ENCODE results near the gene PHF23. TPM values are rescaled to one million over a fixed set of nuclear protein-coding genes. Genes with fewer than 3 reads are reported as not detected.

The PHF23 gene
- total and polyA plus RNA-seq, 9 of the 15 experiments (the other 6 are each of a cell fraction or from before 2014, with no cell fraction given) = 7.4 to 87.5 (median 33.7) TPM

DNA sequence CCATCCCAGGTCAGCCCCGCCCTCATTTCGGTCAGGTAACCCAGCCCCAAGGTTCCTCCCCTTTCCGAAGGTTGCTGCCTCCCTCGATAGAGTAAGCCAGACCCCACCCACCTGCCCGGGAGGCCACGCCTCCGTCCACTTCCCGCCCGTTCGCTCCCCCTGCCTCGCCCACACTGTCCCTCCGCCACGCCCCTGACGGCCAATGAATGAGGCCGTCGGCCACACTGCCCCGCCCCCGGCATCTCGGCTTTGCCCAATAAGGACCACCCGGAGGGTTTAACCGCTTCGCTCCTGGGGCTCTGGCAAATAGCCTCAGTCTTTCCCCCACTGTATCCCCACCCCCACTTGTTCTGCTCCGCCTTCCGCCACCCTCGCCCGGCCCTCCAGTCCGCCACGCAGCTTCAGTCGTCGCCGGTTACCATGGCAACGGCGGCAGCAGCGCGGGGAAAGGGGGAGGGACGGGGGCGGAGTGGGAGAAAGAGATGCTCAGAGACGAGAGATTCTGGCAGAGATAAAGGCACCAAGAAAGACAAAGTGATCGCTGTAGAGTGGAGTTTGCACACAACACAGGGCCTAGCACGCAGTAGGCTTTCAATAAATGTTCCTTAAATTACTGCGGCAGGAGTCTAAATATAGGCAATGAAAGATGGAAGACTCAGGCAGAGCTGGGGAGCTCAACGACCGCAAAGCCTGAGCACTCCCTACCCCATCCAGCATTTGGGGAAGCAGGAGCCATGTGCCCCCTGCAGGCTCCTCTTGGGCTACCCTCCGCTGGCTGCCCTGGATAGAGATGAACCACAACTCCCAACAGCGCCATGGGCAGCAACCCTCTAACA, 24.7 kb downstream of the PHF23 start (continued):
- TF ChIP-seq TRIM28 (IDR thresholded peaks at IDR 0.05) (no peak), ZFP36 (IDR thresholded peaks at IDR 0.05; ENCODE audit: low read depth, low read length, partially characterized antibody) (no peak), CBX1 (IDR thresholded peaks at IDR 0.05; ENCODE audit: low read depth) (no peak), SPI1 (IDR thresholded peaks at IDR 0.05; ENCODE audit: borderline replicate concordance, low read depth, low read length) (0 out of 2 replicates have a peak, but pooled peaks have one; percentile 18), SAFB (IDR thresholded peaks at IDR 0.05; ENCODE audit: borderline replicate concordance, low read depth, low read length) (no peak), ZNF584 (CRISPR knock-in tag; IDR thresholded peaks at IDR 0.05; ENCODE audit: low read depth) (no peak), NFXL1 (CRISPR knock-in tag; IDR thresholded peaks at IDR 0.05) (no peak), ZBTB7A (IDR thresholded peaks at IDR 0.05; ENCODE audit: borderline replicate concordance, control insufficient read depth, low read depth, low read length) (peak; percentile 35; the same call in 1 of the 2 replicates), SP2 (IDR thresholded peaks at IDR 0.05; ENCODE audit: extremely low read depth, low read depth, low read length, poor library complexity, severe bottlenecking) (peak; percentile 42), TAL1 (IDR thresholded peaks at IDR 0.05) (no peak), FOXJ2 (tag; IDR thresholded peaks at IDR 0.05) (no peak), BRD9 (IDR thresholded peaks at IDR 0.05; ENCODE audit: low read depth, partially characterized antibody) (no peak), RNF2 (IDR thresholded peaks at IDR 0.05) (no peak), KDM4B (IDR thresholded peaks at IDR 0.05; ENCODE audit: borderline replicate concordance in 2 of 2, low read depth in 1 of 2) (no peak), U2AF2 (optimal IDR thresholded peaks at IDR 0.05; ENCODE audit: low read depth, low read length) (no peak), CBX8 (IDR thresholded peaks at IDR 0.05; ENCODE audit: borderline replicate concordance, extremely low read depth, low read depth, low read length, poor library complexity, severe bottlenecking) (no peak), ZNF696 (CRISPR knock-in tag; conservative IDR thresholded peaks at IDR 0.05) (no peak), ZBTB17 (CRISPR knock-in tag; IDR thresholded peaks at IDR 0.05) (no peak), BDP1 (IDR thresholded peaks at IDR 0.05; ENCODE audit: insufficient read depth, insufficient read length) (no peak), CEBPB (tag; IDR thresholded peaks at IDR 0.05) (no peak), NFE2 (IDR thresholded peaks at IDR 0.05; ENCODE audit: low read depth) (no peak), NBN (IDR thresholded peaks at IDR 0.05; ENCODE audit: low read depth) (no peak), MBD2 (IDR thresholded peaks at IDR 0.05; ENCODE audit: borderline replicate concordance, low read depth) (0 out of 2 replicates have a peak, but pooled peaks have one; percentile 57), ZZZ3 (IDR thresholded peaks at IDR 0.05) (no peak), MTF1 (CRISPR knock-in tag; IDR thresholded peaks at IDR 0.05; ENCODE audit: borderline replicate concordance) (no peak), RCOR1 (IDR thresholded peaks at IDR 0.05; ENCODE audit: borderline replicate concordance in 1 of 2, low read depth in 2 of 2, low read length in 2 of 2) (peak in 1 of 2 experiments; percentile 35; a peak in 1 of 4 replicates)
- TF ChIP-seq, protein P1, sequence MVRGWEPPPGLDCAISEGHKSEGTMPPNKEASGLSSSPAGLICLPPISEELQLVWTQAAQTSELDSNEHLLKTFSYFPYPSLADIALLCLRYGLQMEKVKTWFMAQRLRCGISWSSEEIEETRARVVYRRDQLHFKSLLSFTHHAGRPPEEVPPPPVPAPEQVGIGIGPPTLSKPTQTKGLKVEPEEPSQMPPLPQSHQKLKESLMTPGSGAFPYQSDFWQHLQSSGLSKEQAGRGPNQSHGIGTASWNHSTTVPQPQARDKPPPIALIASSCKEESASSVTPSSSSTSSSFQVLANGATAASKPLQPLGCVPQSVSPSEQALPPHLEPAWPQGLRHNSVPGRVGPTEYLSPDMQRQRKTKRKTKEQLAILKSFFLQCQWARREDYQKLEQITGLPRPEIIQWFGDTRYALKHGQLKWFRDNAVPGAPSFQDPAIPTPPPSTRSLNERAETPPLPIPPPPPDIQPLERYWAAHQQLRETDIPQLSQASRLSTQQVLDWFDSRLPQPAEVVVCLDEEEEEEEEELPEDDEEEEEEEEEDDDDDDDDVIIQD (CRISPR knock-in tag; IDR thresholded peaks at IDR 0.05) = no peak

All from K562 (cell line).